Measurements from ENCODE around the gene ADI1.

Gene ADI1

DNA sequence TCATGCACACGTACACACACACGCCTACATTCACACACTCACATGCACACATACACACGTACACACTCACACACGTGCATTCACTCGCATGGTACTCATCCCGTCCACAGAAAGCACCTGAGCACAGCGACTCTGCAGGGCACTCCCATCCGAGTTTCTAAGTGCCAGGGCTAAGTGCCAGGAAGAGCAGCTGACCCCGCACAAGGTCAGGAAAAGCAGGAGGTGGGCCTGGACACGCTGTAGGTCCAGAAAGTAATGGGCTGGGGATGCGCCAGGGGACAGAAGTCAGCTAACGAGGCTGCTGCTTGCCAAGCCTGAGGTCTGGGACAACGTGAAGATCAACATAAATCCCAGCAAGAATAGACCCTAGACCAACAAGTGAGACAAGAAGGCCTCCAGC lies 15.8 kb downstream of the ADI1 start:
- DNase-seq (ENCODE audit: low read depth in 1 of 2, low spot score in 1 of 2): no peak
- Histone ChIP-seq H3K27me3 (ENCODE audit: insufficient read depth, poor library complexity, severe bottlenecking) (no peaks in the 10 kb centered on the region), H3K4me3 (replicated peaks; ENCODE audit: insufficient read depth, low read length) (no peak overlapping the region), H3K27ac (replicated peaks) (no peak overlapping the region)
- TF ChIP-seq, protein P1, sequence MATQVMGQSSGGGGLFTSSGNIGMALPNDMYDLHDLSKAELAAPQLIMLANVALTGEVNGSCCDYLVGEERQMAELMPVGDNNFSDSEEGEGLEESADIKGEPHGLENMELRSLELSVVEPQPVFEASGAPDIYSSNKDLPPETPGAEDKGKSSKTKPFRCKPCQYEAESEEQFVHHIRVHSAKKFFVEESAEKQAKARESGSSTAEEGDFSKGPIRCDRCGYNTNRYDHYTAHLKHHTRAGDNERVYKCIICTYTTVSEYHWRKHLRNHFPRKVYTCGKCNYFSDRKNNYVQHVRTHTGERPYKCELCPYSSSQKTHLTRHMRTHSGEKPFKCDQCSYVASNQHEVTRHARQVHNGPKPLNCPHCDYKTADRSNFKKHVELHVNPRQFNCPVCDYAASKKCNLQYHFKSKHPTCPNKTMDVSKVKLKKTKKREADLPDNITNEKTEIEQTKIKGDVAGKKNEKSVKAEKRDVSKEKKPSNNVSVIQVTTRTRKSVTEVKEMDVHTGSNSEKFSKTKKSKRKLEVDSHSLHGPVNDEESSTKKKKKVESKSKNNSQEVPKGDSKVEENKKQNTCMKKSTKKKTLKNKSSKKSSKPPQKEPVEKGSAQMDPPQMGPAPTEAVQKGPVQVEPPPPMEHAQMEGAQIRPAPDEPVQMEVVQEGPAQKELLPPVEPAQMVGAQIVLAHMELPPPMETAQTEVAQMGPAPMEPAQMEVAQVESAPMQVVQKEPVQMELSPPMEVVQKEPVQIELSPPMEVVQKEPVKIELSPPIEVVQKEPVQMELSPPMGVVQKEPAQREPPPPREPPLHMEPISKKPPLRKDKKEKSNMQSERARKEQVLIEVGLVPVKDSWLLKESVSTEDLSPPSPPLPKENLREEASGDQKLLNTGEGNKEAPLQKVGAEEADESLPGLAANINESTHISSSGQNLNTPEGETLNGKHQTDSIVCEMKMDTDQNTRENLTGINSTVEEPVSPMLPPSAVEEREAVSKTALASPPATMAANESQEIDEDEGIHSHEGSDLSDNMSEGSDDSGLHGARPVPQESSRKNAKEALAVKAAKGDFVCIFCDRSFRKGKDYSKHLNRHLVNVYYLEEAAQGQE (IDR thresholded peaks at IDR 0.05; ENCODE audit: insufficient replicate concordance, low read depth): no peak
- TF ChIP-seq POLR2AphosphoS5 (IDR thresholded peaks at IDR 0.05; ENCODE audit: low read depth): no peak
- TF ChIP-seq, protein P2, sequence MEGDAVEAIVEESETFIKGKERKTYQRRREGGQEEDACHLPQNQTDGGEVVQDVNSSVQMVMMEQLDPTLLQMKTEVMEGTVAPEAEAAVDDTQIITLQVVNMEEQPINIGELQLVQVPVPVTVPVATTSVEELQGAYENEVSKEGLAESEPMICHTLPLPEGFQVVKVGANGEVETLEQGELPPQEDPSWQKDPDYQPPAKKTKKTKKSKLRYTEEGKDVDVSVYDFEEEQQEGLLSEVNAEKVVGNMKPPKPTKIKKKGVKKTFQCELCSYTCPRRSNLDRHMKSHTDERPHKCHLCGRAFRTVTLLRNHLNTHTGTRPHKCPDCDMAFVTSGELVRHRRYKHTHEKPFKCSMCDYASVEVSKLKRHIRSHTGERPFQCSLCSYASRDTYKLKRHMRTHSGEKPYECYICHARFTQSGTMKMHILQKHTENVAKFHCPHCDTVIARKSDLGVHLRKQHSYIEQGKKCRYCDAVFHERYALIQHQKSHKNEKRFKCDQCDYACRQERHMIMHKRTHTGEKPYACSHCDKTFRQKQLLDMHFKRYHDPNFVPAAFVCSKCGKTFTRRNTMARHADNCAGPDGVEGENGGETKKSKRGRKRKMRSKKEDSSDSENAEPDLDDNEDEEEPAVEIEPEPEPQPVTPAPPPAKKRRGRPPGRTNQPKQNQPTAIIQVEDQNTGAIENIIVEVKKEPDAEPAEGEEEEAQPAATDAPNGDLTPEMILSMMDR (IDR thresholded peaks at IDR 0.05; ENCODE audit: insufficient read depth, low read length): no peak
- TF ChIP-seq SPI1 (IDR thresholded peaks at IDR 0.05; ENCODE audit: borderline replicate concordance, low read depth): no peak
- TF ChIP-seq GABPA (IDR thresholded peaks at IDR 0.05; ENCODE audit: low read depth): no peak

DNA sequence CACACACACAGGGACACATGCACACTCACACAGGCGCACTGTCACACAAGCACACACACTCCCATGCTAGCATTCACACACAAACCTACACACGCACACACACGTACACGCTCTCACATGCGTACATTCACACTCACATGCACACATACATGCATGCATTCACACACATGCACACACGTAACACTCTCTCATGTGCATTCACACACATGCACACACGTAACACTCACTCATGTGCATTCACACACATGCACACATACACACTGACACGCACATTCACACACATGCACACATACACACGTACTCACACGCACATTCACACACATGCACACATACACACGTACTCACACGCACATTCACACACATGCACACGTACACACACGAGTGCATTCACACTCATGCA lies 16.3 kb downstream of the ADI1 start:
- no peak overlapping the region for H3K27ac ChIP-seq (replicated peaks)
- no peak for TF ChIP-seq SPI1 (IDR thresholded peaks at IDR 0.05; ENCODE audit: borderline replicate concordance, low read depth)
- TF ChIP-seq, protein P1 (IDR thresholded peaks at IDR 0.05; ENCODE audit: insufficient replicate concordance, low read depth): no peak
- TF ChIP-seq, protein P2 (IDR thresholded peaks at IDR 0.05; ENCODE audit: insufficient read depth, low read length): no peak
- no peak for TF ChIP-seq GABPA (IDR thresholded peaks at IDR 0.05; ENCODE audit: low read depth)
- no peak for TF ChIP-seq POLR2AphosphoS5 (IDR thresholded peaks at IDR 0.05; ENCODE audit: low read depth)
- no peak overlapping the region for H3K4me3 ChIP-seq (replicated peaks; ENCODE audit: insufficient read depth, low read length)
- no peaks in the 10 kb centered on the region for H3K27me3 ChIP-seq (ENCODE audit: insufficient read depth, poor library complexity, severe bottlenecking)
- DNase-seq (ENCODE audit: low read depth in 1 of 2, low spot score in 1 of 2): no peak

DNA sequence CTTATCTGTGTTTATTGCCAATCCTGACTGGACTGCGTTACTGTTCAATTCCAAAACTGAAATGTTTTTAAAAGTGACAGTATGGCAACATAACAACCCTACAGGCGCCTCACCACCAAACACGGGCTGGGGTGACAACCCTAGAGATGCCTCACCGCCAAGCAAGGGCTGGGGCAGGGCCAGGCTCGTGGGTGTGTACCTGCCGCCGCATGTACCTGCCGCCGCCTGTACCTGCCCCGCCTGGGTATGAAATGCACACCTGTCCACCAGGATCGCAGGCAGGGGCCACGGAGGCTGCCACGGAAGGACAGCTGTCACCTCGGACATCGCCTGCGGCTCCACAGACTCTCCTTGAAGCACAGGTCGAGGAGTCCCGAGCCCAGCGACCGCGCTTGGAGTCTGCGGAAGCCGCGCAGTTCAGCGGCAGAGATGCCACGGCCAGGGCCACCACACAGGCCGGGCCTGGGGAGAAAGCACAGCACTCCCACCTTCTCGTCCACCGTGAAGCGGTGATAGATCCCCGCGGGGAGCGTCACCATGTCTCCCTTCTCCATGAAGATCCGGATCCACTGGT lies 18.9 kb downstream of the ADI1 start:
- Histone ChIP-seq H3K27ac (replicated peaks) (no peak overlapping the region), H3K27me3 (ENCODE audit: insufficient read depth, poor library complexity, severe bottlenecking) (no peaks in the 10 kb centered on the region), H3K4me3 (replicated peaks; ENCODE audit: insufficient read depth, low read length) (no peak overlapping the region)
- no peak for DNase-seq (ENCODE audit: low read depth in 1 of 2, low spot score in 1 of 2)
- no peak for TF ChIP-seq POLR2AphosphoS5 (IDR thresholded peaks at IDR 0.05; ENCODE audit: low read depth)
- TF ChIP-seq, protein P2 (IDR thresholded peaks at IDR 0.05; ENCODE audit: insufficient read depth, low read length): no peak
- TF ChIP-seq GABPA (IDR thresholded peaks at IDR 0.05; ENCODE audit: low read depth): no peak
- TF ChIP-seq, protein P1 (IDR thresholded peaks at IDR 0.05; ENCODE audit: insufficient replicate concordance, low read depth): no peak
- no peak for TF ChIP-seq SPI1 (IDR thresholded peaks at IDR 0.05; ENCODE audit: borderline replicate concordance, low read depth)

Data from HL-60 (cell line).